Neural crest cell (in vitro differentiated cells): ENCODE data around the gene TEX54. TPM values are rescaled to one million over a fixed set of nuclear protein-coding genes. Genes with fewer than 3 reads are reported as not detected.
A peak's percentile ranks its signal among the peaks of the same experiment; 100 is the strongest.

ENCODE experiments used
- DNase-seq: peaks from one replicate; pipeline ENCODE4 v3.0.0; 2021; ENCODE audit warnings: low read depth, mixed read lengths, low spot score
- H3K27ac Mint-ChIP-seq: one replicate; pipeline ENCODE4 v1.8.0; 2021; ENCODE audit warnings: mild to moderate bottlenecking, mixed read lengths; ENCODE audit not compliant: unreplicated experiment
- H3K27me3 Mint-ChIP-seq: 2 replicates; pipeline ENCODE4 v1.8.0; 2021; ENCODE audit warnings: low read depth, mild to moderate bottlenecking, mixed read lengths
- H3K36me3 Mint-ChIP-seq: 2 replicates; pipeline ENCODE4 v1.8.0; 2021; ENCODE audit warnings: low read depth, mild to moderate bottlenecking, mixed read lengths
- H3K4me1 Mint-ChIP-seq: 2 replicates; pipeline ENCODE4 v1.8.0; 2021; ENCODE audit warnings: mixed read lengths
- H3K4me3 Mint-ChIP-seq: one replicate; pipeline ENCODE4 v1.8.0; 2021; ENCODE audit warnings: mild to moderate bottlenecking, mixed read lengths
- H3K9me3 Mint-ChIP-seq: 2 replicates; pipeline ENCODE4 v1.8.0; 2021; ENCODE audit warnings: mixed read lengths
- CTCF ChIP-seq: fragments of 200-600 bp; sonication (generic); conservative IDR thresholded peaks from 2 replicates; pipeline ENCODE4 v1.5.0; 2021; ENCODE audit warnings: antibody characterized with exemption, mild to moderate bottlenecking
- total RNA-seq: library from RNA; stranded (reverse); gene quantifications from 2 replicates; pipeline ENCODE4 v1.2.1, GENCODE V29; 2021

The TEX54 gene
- total RNA-seq, 1 donor from 2014 or later = not detected

DNA sequence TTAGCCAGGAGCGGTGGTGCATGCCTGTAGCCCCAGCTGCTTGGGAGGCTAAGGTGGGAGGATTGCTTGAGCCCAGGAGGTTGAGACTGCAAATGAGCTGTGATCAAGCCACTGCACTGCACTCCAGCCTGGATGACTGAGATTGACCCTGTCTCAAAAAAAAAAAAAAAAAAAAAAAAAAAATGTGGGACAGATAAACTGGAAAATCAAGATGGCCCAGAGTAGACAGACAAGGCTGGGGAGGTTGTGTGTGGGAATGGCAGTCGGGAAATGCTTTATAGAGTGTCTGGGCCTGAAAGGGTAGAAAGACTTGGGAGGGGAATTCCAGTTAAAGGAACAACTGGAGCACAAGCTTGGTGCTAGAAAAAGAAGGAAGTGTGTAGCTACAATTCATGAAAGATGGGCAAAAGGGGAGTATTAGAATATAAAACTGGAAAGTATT is 24.9 kb upstream of the TEX54 start:
- Mint-ChIP-seq H3K4me3 (peak overlapping the region; percentile 98), H3K27me3 (peaks cover 21% of the 10 kb centered on the region), H3K27ac (no peak overlapping the region)

GRCh38 chr11:62856333-62856895 is 23.8 kb upstream of the TEX54 start:
- peaks cover 29% of the 10 kb centered on the region for H3K27me3 Mint-ChIP-seq
- H3K4me3 Mint-ChIP-seq = peak overlapping the region; percentile 98
- peak overlapping the region; percentile 100 for H3K27ac Mint-ChIP-seq
- no peak for TF ChIP-seq CTCF
- no peak for DNase-seq
- H3K4me1 Mint-ChIP-seq = peaks cover 80% of the 10 kb centered on the region
- H3K9me3 Mint-ChIP-seq = no peaks in the 10 kb centered on the region
- peaks cover 46% of the 10 kb centered on the region for H3K36me3 Mint-ChIP-seq

More for the DNA sequence above, 24.9 kb upstream of the TEX54 start:
- DNase-seq = no peak
- TF ChIP-seq CTCF = no peak
- Mint-ChIP-seq H3K9me3 (no peaks in the 10 kb centered on the region), H3K36me3 (peaks cover 38% of the 10 kb centered on the region), H3K4me1 (peaks cover 74% of the 10 kb centered on the region)

DNA sequence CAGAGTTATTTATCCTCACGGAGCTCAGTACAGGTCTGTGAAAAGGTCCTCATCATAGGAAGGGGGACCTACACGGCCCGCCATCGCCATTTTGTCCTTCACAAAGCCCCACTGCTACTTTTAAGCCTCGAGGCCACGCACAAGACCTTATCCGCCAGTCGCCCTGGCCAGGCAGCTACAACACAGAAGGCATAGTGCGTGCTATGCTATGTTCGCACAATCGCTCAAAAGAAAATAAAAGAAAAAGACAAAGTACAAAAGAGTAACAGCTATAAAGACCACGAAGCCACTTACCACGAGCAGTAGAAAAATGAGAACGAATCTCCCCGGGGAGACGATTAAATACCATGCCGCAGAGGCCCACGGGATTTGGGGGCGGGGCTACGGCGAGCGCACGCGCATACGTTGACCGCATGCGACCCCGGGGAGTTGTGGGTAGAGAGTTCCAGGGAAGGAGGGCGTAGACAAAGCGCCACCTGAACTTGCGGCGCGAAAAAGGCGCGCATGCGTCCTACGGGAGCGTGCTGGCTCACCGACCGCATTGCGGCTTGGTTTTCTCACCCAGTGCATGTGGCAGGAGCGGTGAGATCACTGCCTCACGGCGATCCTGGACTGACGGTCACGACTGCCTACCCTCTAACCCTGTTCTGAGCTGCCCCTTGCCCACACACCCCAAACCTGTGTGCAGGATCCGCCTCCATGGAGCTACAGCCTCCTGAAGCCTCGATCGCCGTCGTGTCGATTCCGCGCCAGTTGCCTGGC is 23.1 kb upstream of the TEX54 start:
- Mint-ChIP-seq H3K9me3 (no peaks in the 10 kb centered on the region), H3K27ac (peak overlapping the region; percentile 100), H3K4me3 (peak overlapping the region; percentile 98), H3K4me1 (peaks cover 80% of the 10 kb centered on the region), H3K36me3 (peaks cover 46% of the 10 kb centered on the region), H3K27me3 (peaks cover 32% of the 10 kb centered on the region)
- DNase-seq = peak; percentile 97
- no peak for TF ChIP-seq CTCF

GRCh38 chr11:62854825-62855570 is 22.4 kb upstream of the TEX54 start:
- Mint-ChIP-seq H3K36me3 (peaks cover 46% of the 10 kb centered on the region), H3K4me1 (peaks cover 75% of the 10 kb centered on the region), H3K9me3 (no peaks in the 10 kb centered on the region), H3K27me3 (peaks cover 36% of the 10 kb centered on the region), H3K27ac (peak overlapping the region; percentile 100), H3K4me3 (peak overlapping the region; percentile 98)
- DNase-seq = no peak
- TF ChIP-seq CTCF = no peak

- Mint-ChIP-seq H3K4me3 (peak overlapping the region; percentile 98), H3K9me3 (no peaks in the 10 kb centered on the region), H3K36me3 (peaks cover 46% of the 10 kb centered on the region), H3K4me1 (peaks cover 68% of the 10 kb centered on the region), H3K27me3 (peaks cover 40% of the 10 kb centered on the region), H3K27ac (peak overlapping the region; percentile 100)
- no peak for TF ChIP-seq CTCF
- no peak for DNase-seq
Observed at GRCh38 chr11:62854013-62854824, 21.6 kb upstream of the TEX54 start.
